Measurements from ENCODE around the gene KBTBD13. TPM values are rescaled to one million over a fixed set of nuclear protein-coding genes. Genes with fewer than 3 reads are reported as not detected.
A peak's percentile ranks its signal among the peaks of the same experiment; 100 is the strongest.

The KBTBD13 gene
- not detected in 2 replicates for total RNA-seq (2014; rRNA removed; shearing (Covaris generic))
- polyA plus RNA-seq (2016; fragmentation: Nextera tagmentation; extraction: Ambion mirVana), result 0.09 TPM in 1 of 2 replicates, not detected in the other
- long read RNA-seq, result 0 reads

- Histone ChIP-seq H3K27ac (ENCODE audit: low read depth) (no peak within 1 kb of the TSS), H4K20me1 (replicated peaks; ENCODE audit: insufficient read depth) (no peaks in the 10 kb centered on the region), H3K36me3 (ENCODE audit: insufficient read depth) (no peaks in the 10 kb centered on the region), H3K27me3 (ENCODE audit: insufficient read depth) (0 out of 2 replicates have a peak, but pooled peaks cover 3% of the 10 kb centered on the region), H3F3A (replicated peaks; ENCODE audit: low read depth) (peaks cover 8% of the 10 kb centered on the region; the same call in 1 of the 2 replicates), H2AFZ (peak within 1 kb of the TSS; percentile 99), H3K4me3 (no peak within 1 kb of the TSS), H3K79me2 (replicated peaks; ENCODE audit: insufficient read depth) (no peaks in the 10 kb centered on the region), H3K4me2 (no peak within 1 kb of the TSS), H3K4me1 (ENCODE audit: insufficient read depth) (peaks cover 8% of the 10 kb centered on the region; the same call in 1 of the 2 replicates), H3K9me2 (ENCODE audit: insufficient read depth) (no peaks in the 10 kb centered on the region)
- Mint-ChIP-seq H3K4me1 (peaks cover 23% of the 10 kb centered on the region), H3K4me3 (no peak within 1 kb of the TSS; the same call in 2 of the 3 replicates), H3K9me3 (peaks cover 8% of the 10 kb centered on the region), H3K27me3 (ENCODE audit: insufficient read depth, low read depth, poor library complexity) (peaks cover 14% of the 10 kb centered on the region), H3K27ac (no peak within 1 kb of the TSS), H3K36me3 (ENCODE audit: low read depth) (no peaks in the 10 kb centered on the region; the same call in 2 of the 3 replicates)
- DNase-seq (ENCODE audit: low spot score), result no peak
- peak; percentile 24 for ATAC-seq
- TF ChIP-seq CTCF (conservative IDR thresholded peaks at IDR 0.05; ENCODE audit: low read depth in 2 of 2), result no peak
- TF ChIP-seq POLR2AphosphoS5 (IDR thresholded peaks at IDR 0.05; ENCODE audit: low read depth), result no peak
- TF ChIP-seq, protein P1, sequence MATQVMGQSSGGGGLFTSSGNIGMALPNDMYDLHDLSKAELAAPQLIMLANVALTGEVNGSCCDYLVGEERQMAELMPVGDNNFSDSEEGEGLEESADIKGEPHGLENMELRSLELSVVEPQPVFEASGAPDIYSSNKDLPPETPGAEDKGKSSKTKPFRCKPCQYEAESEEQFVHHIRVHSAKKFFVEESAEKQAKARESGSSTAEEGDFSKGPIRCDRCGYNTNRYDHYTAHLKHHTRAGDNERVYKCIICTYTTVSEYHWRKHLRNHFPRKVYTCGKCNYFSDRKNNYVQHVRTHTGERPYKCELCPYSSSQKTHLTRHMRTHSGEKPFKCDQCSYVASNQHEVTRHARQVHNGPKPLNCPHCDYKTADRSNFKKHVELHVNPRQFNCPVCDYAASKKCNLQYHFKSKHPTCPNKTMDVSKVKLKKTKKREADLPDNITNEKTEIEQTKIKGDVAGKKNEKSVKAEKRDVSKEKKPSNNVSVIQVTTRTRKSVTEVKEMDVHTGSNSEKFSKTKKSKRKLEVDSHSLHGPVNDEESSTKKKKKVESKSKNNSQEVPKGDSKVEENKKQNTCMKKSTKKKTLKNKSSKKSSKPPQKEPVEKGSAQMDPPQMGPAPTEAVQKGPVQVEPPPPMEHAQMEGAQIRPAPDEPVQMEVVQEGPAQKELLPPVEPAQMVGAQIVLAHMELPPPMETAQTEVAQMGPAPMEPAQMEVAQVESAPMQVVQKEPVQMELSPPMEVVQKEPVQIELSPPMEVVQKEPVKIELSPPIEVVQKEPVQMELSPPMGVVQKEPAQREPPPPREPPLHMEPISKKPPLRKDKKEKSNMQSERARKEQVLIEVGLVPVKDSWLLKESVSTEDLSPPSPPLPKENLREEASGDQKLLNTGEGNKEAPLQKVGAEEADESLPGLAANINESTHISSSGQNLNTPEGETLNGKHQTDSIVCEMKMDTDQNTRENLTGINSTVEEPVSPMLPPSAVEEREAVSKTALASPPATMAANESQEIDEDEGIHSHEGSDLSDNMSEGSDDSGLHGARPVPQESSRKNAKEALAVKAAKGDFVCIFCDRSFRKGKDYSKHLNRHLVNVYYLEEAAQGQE (IDR thresholded peaks at IDR 0.05; ENCODE audit: unreplicated experiment), result no peak
- TF ChIP-seq EZH2 (IDR thresholded peaks at IDR 0.05; ENCODE audit: low read depth, unreplicated experiment), result no peak
- no peak for TF ChIP-seq ZNF462 (CRISPR knock-in tag; IDR thresholded peaks at IDR 0.05)
- TF ChIP-seq NANOG (IDR thresholded peaks at IDR 0.05; ENCODE audit: borderline replicate concordance), result no peak
- TF ChIP-seq, protein P2, sequence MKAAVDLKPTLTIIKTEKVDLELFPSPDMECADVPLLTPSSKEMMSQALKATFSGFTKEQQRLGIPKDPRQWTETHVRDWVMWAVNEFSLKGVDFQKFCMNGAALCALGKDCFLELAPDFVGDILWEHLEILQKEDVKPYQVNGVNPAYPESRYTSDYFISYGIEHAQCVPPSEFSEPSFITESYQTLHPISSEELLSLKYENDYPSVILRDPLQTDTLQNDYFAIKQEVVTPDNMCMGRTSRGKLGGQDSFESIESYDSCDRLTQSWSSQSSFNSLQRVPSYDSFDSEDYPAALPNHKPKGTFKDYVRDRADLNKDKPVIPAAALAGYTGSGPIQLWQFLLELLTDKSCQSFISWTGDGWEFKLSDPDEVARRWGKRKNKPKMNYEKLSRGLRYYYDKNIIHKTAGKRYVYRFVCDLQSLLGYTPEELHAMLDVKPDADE (IDR thresholded peaks at IDR 0.05), result no peak
- no peak for TF ChIP-seq JUNB (IDR thresholded peaks at IDR 0.05; ENCODE audit: unreplicated experiment)
- no peak for TF ChIP-seq ZNF331 (CRISPR knock-in tag; IDR thresholded peaks at IDR 0.05; ENCODE audit: low read depth)
- no peak for TF ChIP-seq EZH2phosphoT487 (IDR thresholded peaks at IDR 0.05; ENCODE audit: unreplicated experiment)
- no peak for TF ChIP-seq STAT1 (IDR thresholded peaks at IDR 0.05; ENCODE audit: unreplicated experiment)
- no peak for TF ChIP-seq ZNF114 (CRISPR knock-in tag; IDR thresholded peaks at IDR 0.05)
- TF ChIP-seq CREB1 (CRISPR knock-in tag; IDR thresholded peaks at IDR 0.05; ENCODE audit: low read depth), result no peak
Observed at GRCh38 chr15:65076486-65077290, at the start of gene KBTBD13. TSS of gene KBTBD13 (plus strand) at chr15:65076746. CDS start at chr15:65076816, 70 bp downstream.
